Progenitor cell of endocrine pancreas (in vitro differentiated cells): Measurements from ENCODE around the gene RPS29. TPM values are rescaled to one million over a fixed set of nuclear protein-coding genes. Genes with fewer than 3 reads are reported as not detected.

Experiments
- DNase-seq: peaks from one replicate; pipeline ENCODE4 v3.0.0; 2021; ENCODE audit warnings: low spot score; ENCODE audit not compliant: unreplicated experiment
- H3K27ac Mint-ChIP-seq: 2 replicates; pipeline ENCODE4 v1.8.0; 2021; ENCODE audit warnings: mild to moderate bottlenecking, moderate library complexity, mixed read lengths
- H3K27me3 Mint-ChIP-seq: 2 replicates; pipeline ENCODE4 v1.8.0; 2021; ENCODE audit warnings: mixed read lengths
- H3K36me3 Mint-ChIP-seq: 2 replicates; pipeline ENCODE4 v1.8.0; 2022; ENCODE audit warnings: mixed read lengths; ENCODE audit not compliant: insufficient read depth
- H3K4me1 Mint-ChIP-seq: 2 replicates; pipeline ENCODE4 v1.8.0; 2021; ENCODE audit warnings: low read depth, mixed read lengths
- H3K4me3 Mint-ChIP-seq: 2 replicates; pipeline ENCODE4 v1.8.0; 2021; ENCODE audit warnings: low read depth, mild to moderate bottlenecking, moderate library complexity, mixed read lengths
- H3K9me3 Mint-ChIP-seq: 2 replicates; pipeline ENCODE4 v1.8.0; 2021; ENCODE audit warnings: low read depth, mixed read lengths
- CTCF ChIP-seq: fragments of 200-600 bp; sonication (generic); IDR thresholded peaks from one replicate; pipeline ENCODE4 v1.5.0; 2021; ENCODE audit warnings: antibody characterized with exemption, mild to moderate bottlenecking; ENCODE audit not compliant: unreplicated experiment
- total RNA-seq: library from RNA; stranded (reverse); gene quantifications from 2 replicates; pipeline ENCODE4 v1.2.1, GENCODE V29; 2021

RPS29 gene
- total RNA-seq, 1 donor from 2014 or later: 1,117 TPM

- Mint-ChIP-seq H3K4me1 (no peaks in the 10 kb centered on the region), H3K27me3 (no peaks in the 10 kb centered on the region), H3K36me3 (peaks cover 8% of the 10 kb centered on the region), H3K4me3 (no peak overlapping the region), H3K9me3 (no peaks in the 10 kb centered on the region), H3K27ac (no peak overlapping the region)
- DNase-seq: no peak
- TF ChIP-seq CTCF: no peak
These were observed 21.4 kb upstream of the RPS29 start for GRCh38 chr14:49607583-49607982.

- Mint-ChIP-seq H3K4me3 (peak within 1 kb of the TSS; percentile 86), H3K27ac (peak within 1 kb of the TSS; percentile 98), H3K4me1 (peaks cover 33% of the 10 kb centered on the region), H3K9me3 (no peaks in the 10 kb centered on the region), H3K36me3 (no peaks in the 10 kb centered on the region), H3K27me3 (no peaks in the 10 kb centered on the region)
- DNase-seq: peak; percentile 83
- TF ChIP-seq CTCF: no peak
These were observed 12.5 kb upstream of the RPS29 start, which contains the start of gene LRR1 for GRCh38 chr14:49598485-49599300. Gene LRR1 (plus strand): TSS chr14:49598940. CDS start chr14:49599021, 81 bp downstream.

GRCh38 chr14:49598189-49598484 is 12.0 kb upstream of the RPS29 start:
- TF ChIP-seq CTCF: no peak
- H3K4me1 Mint-ChIP-seq: peaks cover 34% of the 10 kb centered on the region
- no peaks in the 10 kb centered on the region for H3K9me3 Mint-ChIP-seq
- H3K36me3 Mint-ChIP-seq: no peaks in the 10 kb centered on the region
- no peaks in the 10 kb centered on the region for H3K27me3 Mint-ChIP-seq
- peak overlapping the region; percentile 98 for H3K27ac Mint-ChIP-seq
- peak overlapping the region; percentile 86 for H3K4me3 Mint-ChIP-seq
- DNase-seq: no peak

- no peak for DNase-seq
- Mint-ChIP-seq H3K27me3 (no peaks in the 10 kb centered on the region), H3K4me1 (peaks cover 28% of the 10 kb centered on the region), H3K4me3 (peak overlapping the region; percentile 22), H3K36me3 (no peaks in the 10 kb centered on the region), H3K27ac (peak overlapping the region; percentile 93), H3K9me3 (no peaks in the 10 kb centered on the region)
- TF ChIP-seq CTCF: no peak
These were observed 8.3 kb upstream of the RPS29 start for GRCh38 chr14:49594347-49595091.

- DNase-seq: no peak
- H3K27me3 Mint-ChIP-seq: no peaks in the 10 kb centered on the region
- H3K9me3 Mint-ChIP-seq: no peaks in the 10 kb centered on the region
- TF ChIP-seq CTCF: no peak
- H3K27ac Mint-ChIP-seq: no peak overlapping the region
- peaks cover 25% of the 10 kb centered on the region for H3K4me1 Mint-ChIP-seq
- H3K36me3 Mint-ChIP-seq: no peaks in the 10 kb centered on the region
- H3K4me3 Mint-ChIP-seq: no peak overlapping the region
These were observed 6.8 kb upstream of the RPS29 start for GRCh38 chr14:49593016-49593415.
